Loucy (cell line): ENCODE measurements around the gene GLO1.

Experiments
- CTCF ChIP-seq: fragments of 200-600 bp; sonication (generic); conservative IDR thresholded peaks from 2 replicates; pipeline ENCODE4 v1.5.1; 2014; ENCODE audit warnings: mild to moderate bottlenecking, antibody characterized with exemption, low read length
- EZH2phosphoT487 ChIP-seq: fragments of 200-600 bp; IDR thresholded peaks from 2 replicates; pipeline ENCODE4 v1.6.1; 2018; ENCODE audit warnings: antibody characterized with exemption, mild to moderate bottlenecking, moderate library complexity, borderline replicate concordance

DNA sequence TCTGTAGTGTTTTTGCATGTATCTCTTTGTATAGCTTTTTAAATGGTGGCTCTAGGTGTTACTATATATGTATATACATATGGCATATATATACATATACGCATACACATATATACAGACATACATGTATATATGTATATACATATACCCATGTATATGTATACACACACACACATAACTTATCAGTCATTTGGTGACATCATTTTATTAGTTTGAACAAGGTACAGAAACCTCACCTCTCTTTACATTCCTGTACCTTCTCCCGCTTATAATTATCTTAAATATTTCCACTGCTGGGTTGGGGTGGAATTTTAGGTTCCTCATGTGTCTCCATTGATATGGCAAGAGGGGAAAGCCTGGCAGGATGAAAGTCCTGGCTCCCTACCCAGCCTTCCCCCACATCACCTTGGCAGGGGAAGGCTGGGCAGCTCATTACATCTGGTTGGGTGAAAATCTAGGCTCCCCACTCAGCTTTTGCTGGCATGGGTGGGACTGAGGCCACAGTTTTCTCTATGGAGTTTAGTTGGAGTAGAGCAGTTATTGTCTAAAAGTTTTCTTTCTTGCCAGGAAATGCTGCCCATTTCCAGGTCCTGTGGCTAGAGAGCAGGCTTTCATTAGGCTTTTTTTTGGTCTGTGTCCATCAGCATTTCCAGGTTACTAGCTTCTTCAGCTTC, 7.6 kb downstream of the GLO1 start:
- TF ChIP-seq CTCF = no peak
- TF ChIP-seq EZH2phosphoT487 = no peak
